Activated CD8-positive, alpha-beta memory T cell treated with anti-CD3 and anti-CD28 coated beads, Interleukin-2, amount 50 U/mL, for 1 hour (primary cell): ENCODE measurements around the gene SORBS2.

Experiments used
- DNase-seq: peaks from one replicate; pipeline ENCODE4 v3.0.0-alpha.2; 2020; ENCODE audit errors: extremely low read depth

Gene SORBS2

GRCh38 chr4:185773419-185773818 is 38.6 kb downstream of the SORBS2 start:
- no peak for DNase-seq

- no peak for DNase-seq
Measured at GRCh38 chr4:185772391-185773093, 39.5 kb downstream of the SORBS2 start.

DNA sequence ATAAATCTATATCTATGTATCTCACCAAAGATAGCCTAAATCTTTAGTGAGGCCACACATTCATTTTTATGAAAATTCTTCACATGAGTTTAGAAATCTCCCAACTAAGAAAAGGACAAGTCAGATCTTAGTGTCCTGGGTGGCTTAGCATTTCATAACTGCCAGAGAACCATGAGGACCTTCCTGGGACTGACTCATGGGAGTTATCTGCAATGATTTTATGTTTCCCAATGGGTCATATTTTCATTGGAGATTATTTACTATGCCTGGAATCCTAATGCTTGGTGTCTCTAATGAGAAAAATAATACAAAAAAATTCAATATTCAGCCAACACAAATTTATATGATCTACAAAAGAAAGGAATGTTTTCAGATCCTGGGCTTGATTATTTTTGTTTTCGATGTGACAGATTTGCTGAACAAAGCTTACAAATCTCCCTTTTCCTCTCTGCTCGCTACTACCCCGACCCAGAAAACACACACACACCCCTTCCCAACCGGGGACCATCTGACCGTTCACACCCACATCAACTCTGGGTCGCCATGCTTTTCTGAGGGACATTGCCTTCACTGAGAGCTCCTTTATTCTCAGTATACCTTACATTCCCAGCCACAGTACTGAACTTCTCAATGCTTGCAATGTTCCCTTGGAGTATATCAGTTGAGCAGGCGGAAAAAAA is 40.1 kb downstream of the SORBS2 start:
- no peak for DNase-seq

GRCh38 chr4:185767528-185767927 is 44.5 kb downstream of the SORBS2 start:
- DNase-seq: no peak

- no peak for DNase-seq
Measured at GRCh38 chr4:185764876-185765275, 47.1 kb downstream of the SORBS2 start.

DNA sequence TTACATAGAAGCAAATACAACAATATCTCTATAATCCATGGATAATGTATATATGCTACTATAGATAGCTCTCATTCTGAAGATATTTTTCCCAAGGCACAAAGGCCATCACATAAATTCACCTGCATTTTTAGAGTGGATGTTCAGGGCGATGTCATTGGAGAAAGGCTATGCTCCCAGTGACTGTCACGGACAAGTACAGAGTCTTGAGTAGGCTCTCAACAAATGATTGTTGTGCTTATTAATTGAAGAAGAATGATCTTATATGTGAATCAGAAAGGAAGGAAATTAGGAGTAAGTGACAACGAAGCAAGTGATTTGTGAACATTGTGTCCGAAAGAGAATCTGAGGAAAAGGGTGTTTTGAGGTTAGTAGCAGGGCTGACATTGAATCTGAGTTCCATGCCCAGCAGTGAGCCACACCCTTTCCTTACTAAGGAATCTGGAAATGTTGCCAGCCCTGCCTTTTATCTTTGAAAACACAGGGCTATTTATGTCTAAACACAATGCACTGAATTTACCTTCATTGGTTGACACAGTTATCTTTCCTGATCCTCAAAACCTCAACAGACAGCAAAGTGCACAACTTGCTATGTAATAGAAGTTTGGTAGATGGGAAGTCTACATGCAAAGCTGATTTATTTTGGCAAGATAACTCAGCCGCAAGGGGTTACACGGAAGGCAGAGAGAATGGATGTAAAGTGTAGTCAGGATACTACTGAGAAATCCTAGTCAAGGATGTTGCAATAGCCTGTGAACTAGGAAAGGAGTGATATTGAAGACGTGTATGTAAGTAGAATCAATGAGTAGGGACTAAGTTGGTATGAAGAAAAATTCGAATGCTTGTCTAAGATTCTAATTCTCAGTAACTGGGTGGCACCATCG is 50.4 kb downstream of the SORBS2 start:
- DNase-seq: no peak

GRCh38 chr4:185758807-185759206 is 53.2 kb downstream of the SORBS2 start:
- DNase-seq: no peak

GRCh38 chr4:185755451-185755850 is 56.5 kb downstream of the SORBS2 start:
- no peak for DNase-seq

DNA sequence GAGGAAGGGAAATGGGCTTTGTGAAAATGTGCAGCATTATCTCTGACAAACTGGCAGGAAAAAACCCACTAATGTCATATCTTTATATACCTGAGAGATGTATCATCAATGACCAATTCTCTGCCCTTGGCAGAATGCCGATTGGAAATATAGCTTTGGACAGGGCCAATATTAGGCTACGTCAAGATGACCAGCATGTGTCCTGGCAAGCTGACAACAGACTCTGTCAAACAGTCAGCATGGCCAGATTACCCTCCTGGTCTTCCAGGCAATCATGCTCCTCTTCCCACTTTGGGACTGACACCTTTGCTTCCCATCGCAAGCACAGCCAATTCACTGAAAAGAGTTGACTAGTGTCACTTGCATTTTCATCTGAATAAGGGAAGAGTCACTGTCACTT is 57.0 kb downstream of the SORBS2 start:
- DNase-seq: no peak

DNA sequence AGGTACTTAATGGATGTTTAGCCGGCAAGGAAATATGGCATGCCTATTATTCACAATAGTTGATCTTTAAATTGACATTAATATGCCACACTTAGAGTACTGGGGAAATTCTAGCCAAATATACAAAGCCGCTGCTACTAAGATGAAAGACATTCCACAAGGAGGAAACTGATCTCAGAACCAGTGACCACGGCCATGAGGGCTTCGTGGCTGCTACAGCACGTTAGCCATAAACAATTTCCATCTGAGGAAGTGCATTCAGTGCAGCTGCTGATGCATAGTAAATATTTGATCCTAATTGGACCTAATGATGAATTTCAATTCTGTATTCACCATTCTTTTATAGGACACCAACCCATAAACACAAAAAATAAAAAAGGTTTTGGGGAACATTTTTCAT is 59.1 kb downstream of the SORBS2 start:
- DNase-seq: no peak

GRCh38 chr4:185749858-185750257 is 62.1 kb downstream of the SORBS2 start:
- no peak for DNase-seq

GRCh38 chr4:185748901-185749390 is 63.0 kb downstream of the SORBS2 start:
- no peak for DNase-seq

GRCh38 chr4:185745891-185746290 is 66.1 kb downstream of the SORBS2 start:
- DNase-seq: no peak

- no peak for DNase-seq
Measured at GRCh38 chr4:185744946-185745345, 67.0 kb downstream of the SORBS2 start.

- DNase-seq: no peak
Measured at GRCh38 chr4:185744488-185744862, 67.5 kb downstream of the SORBS2 start.

DNA sequence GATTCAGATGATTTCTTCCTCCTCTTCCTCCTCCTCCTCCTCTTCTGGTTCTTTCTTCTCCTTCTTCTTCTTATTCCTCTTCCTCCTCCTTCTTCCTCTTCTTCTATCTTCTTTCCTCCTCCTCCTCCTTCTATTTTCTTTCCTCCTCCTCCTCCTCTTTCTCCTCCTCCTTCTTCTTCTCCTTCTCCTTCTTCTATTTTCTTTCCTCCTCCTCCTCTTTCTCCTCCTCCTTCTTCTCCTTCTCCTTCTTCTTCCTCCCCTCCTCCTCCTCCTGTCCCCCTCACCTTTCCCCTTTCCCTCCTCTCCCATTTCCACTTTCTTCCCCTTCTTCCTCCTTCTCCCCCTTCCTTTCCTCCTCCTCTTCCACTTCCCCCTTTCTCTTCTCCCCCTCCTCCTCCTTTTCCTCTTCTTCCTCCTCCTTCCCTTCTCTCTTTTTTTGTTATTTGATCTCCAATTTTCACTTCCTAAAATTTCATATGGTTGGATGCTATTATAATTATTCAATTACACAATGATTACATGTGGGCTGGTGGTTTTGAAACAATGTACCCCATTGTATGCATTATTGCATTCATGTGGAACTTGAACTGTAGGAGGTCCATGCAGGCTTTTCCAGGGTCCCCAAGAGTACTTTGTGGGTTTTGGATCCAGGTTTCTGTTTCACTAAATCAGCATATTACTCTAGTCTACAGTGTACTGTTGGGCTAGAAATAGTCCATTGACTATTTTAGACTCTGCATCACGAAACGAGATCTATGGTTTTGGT is 68.1 kb downstream of the SORBS2 start:
- DNase-seq: no peak

GRCh38 chr4:185742766-185743165 is 69.2 kb downstream of the SORBS2 start:
- no peak for DNase-seq

- DNase-seq: no peak
Measured at GRCh38 chr4:185741795-185742194, 70.2 kb downstream of the SORBS2 start.

GRCh38 chr4:185740471-185740873 is 71.5 kb downstream of the SORBS2 start:
- no peak for DNase-seq

GRCh38 chr4:185738820-185739219 is 73.2 kb downstream of the SORBS2 start:
- DNase-seq: no peak

DNA sequence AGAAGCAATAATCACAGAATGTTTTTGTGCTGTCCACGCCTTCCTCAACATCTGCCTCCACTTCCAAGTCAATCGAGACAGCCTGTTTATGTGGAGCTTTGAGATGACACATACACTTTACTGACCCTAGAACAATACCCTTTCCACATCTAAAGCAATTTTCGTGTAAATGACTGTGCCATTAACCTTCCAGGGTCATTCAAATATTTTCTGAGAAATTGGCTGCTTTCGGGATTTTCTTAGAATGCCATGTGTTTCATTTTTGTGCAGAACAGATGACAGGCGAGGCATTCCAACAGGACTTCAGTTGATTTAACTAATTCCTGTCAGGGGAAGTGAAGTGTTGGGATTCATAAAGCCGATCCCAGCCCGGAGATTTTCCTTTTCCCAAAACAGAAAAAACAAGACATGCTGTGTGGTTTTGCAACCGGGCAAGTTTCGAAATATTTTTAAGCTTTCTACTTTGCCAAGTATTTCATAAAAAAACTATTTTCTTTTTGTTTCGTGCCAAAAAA is 73.9 kb downstream of the SORBS2 start:
- no peak for DNase-seq
